ENCODE measurements around the gene ERICH4. TPM values are rescaled to one million over a fixed set of nuclear protein-coding genes. Genes with fewer than 3 reads are reported as not detected.

The ERICH4 gene
- total and polyA plus RNA-seq, 7 experiments from 2014 or later: not detected

- Mint-ChIP-seq H3K36me3 (no peaks in the 10 kb centered on the region), H3K27ac (no peak overlapping the region)
These were observed 978 bp downstream of the ERICH4 start for GRCh38 chr19:41443813-41444455.

GRCh38 chr19:41445575-41445974, 2.6 kb downstream of the ERICH4 start:
- POLR2A ChIA-PET: no interaction called here
- ATAC-seq (no peak), DNase-seq (peak in 1 of 9 donors; percentile 17)
- Mint-ChIP-seq H3K4me1 (peaks cover 8 to 23% (median 13%) of the 10 kb centered on the region in 7 donors), H3K4me3 (no peak overlapping the region), H3K9me3 (no peaks in the 10 kb centered on the region), H3K36me3 (no peaks in the 10 kb centered on the region), H3K27me3 (peaks cover 0 to 3% (median 0%) of the 10 kb centered on the region in 5 donors), H3K27ac (no peak overlapping the region)
- no peak overlapping the region for H3K4me3 ChIP-seq (ENCODE audit: low read length)
- no peaks in the 10 kb centered on the region for H3K9me3 ChIP-seq (ENCODE audit: control insufficient read depth in 2 of 3, low read length in 3 of 3)
- no peaks in the 10 kb centered on the region for H3K27me3 ChIP-seq (ENCODE audit: control insufficient read depth in 2 of 2, insufficient read depth in 2 of 2, low read length in 2 of 2)
- H3K27ac ChIP-seq (ENCODE audit: low read depth, low read length): no peak overlapping the region
- CTCF ChIA-PET: interaction anchor here (1.2 kb wide), 1 partner anchor 118 kb away, joined by 8 read pairs; no protein-coding TSS in a partner anchor
- intact Hi-C loops (cut with micrococcal nuclease): no loop called here
- peaks cover 0 to 10% of the 10 kb centered on the region in 2 donors for H3K4me1 ChIP-seq (ENCODE audit: control insufficient read depth in 2 of 2, insufficient read depth in 2 of 2, low read length in 2 of 2)
- H3K36me3 ChIP-seq (ENCODE audit: control insufficient read depth in 2 of 3, insufficient read depth in 3 of 3, low read length in 3 of 3): no peaks in the 10 kb centered on the region

More at GRCh38 chr19:41443813-41444455, 978 bp downstream of the ERICH4 start:
- Histone ChIP-seq H3K4me1 (ENCODE audit: control insufficient read depth in 2 of 2, insufficient read depth in 2 of 2, low read length in 2 of 2) (peaks cover 7% of the 10 kb centered on the region in 2 donors), H3K27ac (ENCODE audit: low read depth, low read length) (no peak overlapping the region), H3K36me3 (ENCODE audit: control insufficient read depth in 2 of 3, insufficient read depth in 3 of 3, low read length in 3 of 3) (no peaks in the 10 kb centered on the region), H3K9me3 (ENCODE audit: control insufficient read depth in 2 of 3, low read length in 3 of 3) (no peaks in the 10 kb centered on the region), H3K4me3 (ENCODE audit: low read length) (no peak overlapping the region), H3K27me3 (ENCODE audit: control insufficient read depth in 2 of 2, insufficient read depth in 2 of 2, low read length in 2 of 2) (no peaks in the 10 kb centered on the region)
- H3K27me3 Mint-ChIP-seq: peaks cover 0 to 3% (median 0%) of the 10 kb centered on the region in 5 donors
- H3K4me3 Mint-ChIP-seq: no peak overlapping the region
- ATAC-seq (no peak), DNase-seq (no peak)
- POLR2A ChIA-PET: no interaction called here
- CTCF ChIA-PET: interaction anchor here (0.6 kb wide), 1 partner anchor 103 kb away, joined by 4 read pairs; no protein-coding TSS in a partner anchor
- intact Hi-C loops (cut with micrococcal nuclease): loop anchor here in 1 of 2 donors (5.0 kb wide), 1 partner anchor 242 kb away; no protein-coding TSS in a partner anchor
- H3K4me1 Mint-ChIP-seq: peaks cover 4 to 16% (median 7%) of the 10 kb centered on the region in 7 donors
- no peaks in the 10 kb centered on the region for H3K9me3 Mint-ChIP-seq

- H3K36me3 ChIP-seq (ENCODE audit: control insufficient read depth in 2 of 3, insufficient read depth in 3 of 3, low read length in 3 of 3): no peaks in the 10 kb centered on the region
- no peak overlapping the region for H3K27ac ChIP-seq (ENCODE audit: low read depth, low read length)
- no peaks in the 10 kb centered on the region for H3K9me3 ChIP-seq (ENCODE audit: control insufficient read depth in 2 of 3, low read length in 3 of 3)
- intact Hi-C loops (cut with micrococcal nuclease): loop anchor here in 1 of 2 donors (2.0 kb wide), 1 partner anchor 115 kb away; no protein-coding TSS in a partner anchor
- no peaks in the 10 kb centered on the region for H3K27me3 ChIP-seq (ENCODE audit: control insufficient read depth in 2 of 2, insufficient read depth in 2 of 2, low read length in 2 of 2)
- CTCF ChIA-PET: interaction anchor here (0.6 to 5.3 kb wide), 12 partner anchors 20 to 641 kb away, joined by 3 to 88 read pairs (median 6); no protein-coding TSS in a partner anchor
- Mint-ChIP-seq H3K4me3 (peak overlapping the region in 9 of 10 donors; percentile 14 to 71 (median 40)), H3K27ac (peak overlapping the region in 2 of 9 donors; percentile 33 to 62), H3K4me1 (peaks cover 7 to 23% (median 13%) of the 10 kb centered on the region in 7 donors), H3K9me3 (no peaks in the 10 kb centered on the region), H3K27me3 (peaks cover 0 to 3% (median 0%) of the 10 kb centered on the region in 5 donors), H3K36me3 (no peaks in the 10 kb centered on the region)
- no peak overlapping the region for H3K4me3 ChIP-seq (ENCODE audit: low read length)
- no peak for DNase-seq
- ATAC-seq: no peak
- POLR2A ChIA-PET: interaction anchor here (0.5 to 1.8 kb wide), 3 partner anchors 118 to 123 kb away, joined by 3 to 7 read pairs (median 3); no protein-coding TSS in a partner anchor
- H3K4me1 ChIP-seq (ENCODE audit: control insufficient read depth in 2 of 2, insufficient read depth in 2 of 2, low read length in 2 of 2): peaks cover 0 to 10% of the 10 kb centered on the region in 2 donors
These were observed 4.9 kb downstream of the ERICH4 start for GRCh38 chr19:41447732-41448332.

GRCh38 chr19:41449079-41449864, 6.3 kb downstream of the ERICH4 start:
- H3K27me3 ChIP-seq (ENCODE audit: control insufficient read depth in 2 of 2, insufficient read depth in 2 of 2, low read length in 2 of 2): no peaks in the 10 kb centered on the region
- ATAC-seq: peak; percentile 97
- Mint-ChIP-seq H3K4me1 (peaks cover 7 to 32% (median 13%) of the 10 kb centered on the region in 7 donors), H3K4me3 (peak overlapping the region; percentile 69 to 86 (median 80)), H3K36me3 (no peaks in the 10 kb centered on the region), H3K27me3 (peaks cover 0 to 3% (median 0%) of the 10 kb centered on the region in 5 donors), H3K9me3 (no peaks in the 10 kb centered on the region), H3K27ac (peak overlapping the region in 5 of 9 donors; percentile 59 to 80 (median 67))
- H3K27ac ChIP-seq (ENCODE audit: low read depth, low read length): no peak overlapping the region
- H3K4me3 ChIP-seq (ENCODE audit: low read length): peak overlapping the region; percentile 41
- intact Hi-C loops (cut with micrococcal nuclease): loop anchor here (1.0 to 2.0 kb wide), 6 partner anchors 89 to 146 kb away; no protein-coding TSS in a partner anchor
- DNase-seq: peak; percentile 48 to 78 (median 67)
- no peaks in the 10 kb centered on the region for H3K9me3 ChIP-seq (ENCODE audit: control insufficient read depth in 2 of 3, low read length in 3 of 3)
- CTCF ChIA-PET: interaction anchor here (0.6 to 5.3 kb wide), 31 partner anchors 8 to 246 kb away, joined by 3 to 88 read pairs (median 4); partner anchors contain the start of genes B9D2, CEACAM21 and DMAC2
- H3K36me3 ChIP-seq (ENCODE audit: control insufficient read depth in 2 of 3, insufficient read depth in 3 of 3, low read length in 3 of 3): no peaks in the 10 kb centered on the region
- POLR2A ChIA-PET: interaction anchor here (0.6 to 1.1 kb wide), 7 partner anchors 9 to 207 kb away, joined by 3 to 8 read pairs (median 3); no protein-coding TSS in a partner anchor
- H3K4me1 ChIP-seq (ENCODE audit: control insufficient read depth in 2 of 2, insufficient read depth in 2 of 2, low read length in 2 of 2): peaks cover 0 to 10% of the 10 kb centered on the region in 2 donors

GRCh38 chr19:41449865-41450178, 6.9 kb downstream of the ERICH4 start:
- no peak overlapping the region for H3K27ac ChIP-seq (ENCODE audit: low read depth, low read length)
- H3K9me3 ChIP-seq (ENCODE audit: control insufficient read depth in 2 of 3, low read length in 3 of 3): no peaks in the 10 kb centered on the region
- Mint-ChIP-seq H3K27ac (peak overlapping the region in 1 of 9 donors; percentile 46), H3K27me3 (peaks cover 0 to 3% (median 0%) of the 10 kb centered on the region in 5 donors), H3K36me3 (no peaks in the 10 kb centered on the region), H3K4me1 (peaks cover 7 to 34% (median 13%) of the 10 kb centered on the region in 7 donors), H3K4me3 (peak overlapping the region in 3 of 10 donors; percentile 23 to 70 (median 69)), H3K9me3 (no peaks in the 10 kb centered on the region)
- ATAC-seq (no peak), DNase-seq (no peak)
- no peaks in the 10 kb centered on the region for H3K27me3 ChIP-seq (ENCODE audit: control insufficient read depth in 2 of 2, insufficient read depth in 2 of 2, low read length in 2 of 2)
- ChIA-PET CTCF (interaction anchor here (0.9 to 5.3 kb wide), 14 partner anchors 10 to 150 kb away, joined by 3 to 88 read pairs (median 6); partner anchors contain the start of genes CEACAM21 and DMAC2), POLR2A (interaction anchor here (0.6 kb wide), 1 partner anchor 140 kb away, joined by 3 read pairs; no protein-coding TSS in a partner anchor)
- H3K4me1 ChIP-seq (ENCODE audit: control insufficient read depth in 2 of 2, insufficient read depth in 2 of 2, low read length in 2 of 2): peaks cover 0 to 10% of the 10 kb centered on the region in 2 donors
- H3K4me3 ChIP-seq (ENCODE audit: low read length): no peak overlapping the region
- intact Hi-C loops (cut with micrococcal nuclease): loop anchor here (1.0 to 2.0 kb wide), 6 partner anchors 88 to 145 kb away; no protein-coding TSS in a partner anchor
- no peaks in the 10 kb centered on the region for H3K36me3 ChIP-seq (ENCODE audit: control insufficient read depth in 2 of 3, insufficient read depth in 3 of 3, low read length in 3 of 3)

Data from naive thymus-derived CD4-positive, alpha-beta T cell (primary cell).